Activated naive CD4-positive, alpha-beta T cell treated with anti-CD3 and anti-CD28 coated beads for 36 hours (primary cell): ENCODE measurements around the gene TMSB15B. TPM values are rescaled to one million over a fixed set of nuclear protein-coding genes. Genes with fewer than 3 reads are reported as not detected.
"Not testable (repeated sequence)": the region's sequence is repeated elsewhere in the genome, so short reads cannot be mapped to it uniquely, and the experiment has no call there.

Experiments used
- CTCF ChIA-PET: fragments of 350-600 bp; sonication (Branson Sonifier 250); formaldehyde crosslinking; loops from one replicate; lab custom pipeline; 2021; ENCODE audit warnings: antibody characterized with exemption; lab: Charles Lee
- DNase-seq: peaks from one replicate; pipeline ENCODE4 v3.0.0-alpha.2; 2020
- H3K27ac Mint-ChIP-seq: one replicate; pipeline ENCODE4 v1.8.0; 2021; ENCODE audit warnings: mild to moderate bottlenecking, mixed read lengths
- H3K27me3 Mint-ChIP-seq: one replicate; pipeline ENCODE4 v1.8.0; 2021; ENCODE audit warnings: low read depth, mixed read lengths
- H3K36me3 Mint-ChIP-seq: one replicate; pipeline ENCODE4 v1.8.0; 2021; ENCODE audit warnings: low read depth, mixed read lengths
- H3K4me1 Mint-ChIP-seq: one replicate; pipeline ENCODE4 v1.8.0; 2021; ENCODE audit warnings: low read depth, mixed read lengths
- H3K4me3 Mint-ChIP-seq: one replicate; pipeline ENCODE4 v1.8.0; 2021; ENCODE audit warnings: mild to moderate bottlenecking, moderate library complexity, mixed read lengths
- H3K9me3 Mint-ChIP-seq: one replicate; pipeline ENCODE4 v1.8.0; 2021; ENCODE audit warnings: mixed read lengths
- intact Hi-C: fragments of 100-400 bp; cut with micrococcal nuclease; formaldehyde crosslinking; loops from one replicate; pipeline ENCODE4 v1.15.1; 2023
- total RNA-seq, 2 experiments: library from RNA; stranded (reverse); gene quantifications; one replicate each; pipeline ENCODE4 v1.2.3, GENCODE V29; 2021

TMSB15B gene
- total RNA-seq = 1 to 10 TPM; 7.2 to 8.6 TPM

DNA sequence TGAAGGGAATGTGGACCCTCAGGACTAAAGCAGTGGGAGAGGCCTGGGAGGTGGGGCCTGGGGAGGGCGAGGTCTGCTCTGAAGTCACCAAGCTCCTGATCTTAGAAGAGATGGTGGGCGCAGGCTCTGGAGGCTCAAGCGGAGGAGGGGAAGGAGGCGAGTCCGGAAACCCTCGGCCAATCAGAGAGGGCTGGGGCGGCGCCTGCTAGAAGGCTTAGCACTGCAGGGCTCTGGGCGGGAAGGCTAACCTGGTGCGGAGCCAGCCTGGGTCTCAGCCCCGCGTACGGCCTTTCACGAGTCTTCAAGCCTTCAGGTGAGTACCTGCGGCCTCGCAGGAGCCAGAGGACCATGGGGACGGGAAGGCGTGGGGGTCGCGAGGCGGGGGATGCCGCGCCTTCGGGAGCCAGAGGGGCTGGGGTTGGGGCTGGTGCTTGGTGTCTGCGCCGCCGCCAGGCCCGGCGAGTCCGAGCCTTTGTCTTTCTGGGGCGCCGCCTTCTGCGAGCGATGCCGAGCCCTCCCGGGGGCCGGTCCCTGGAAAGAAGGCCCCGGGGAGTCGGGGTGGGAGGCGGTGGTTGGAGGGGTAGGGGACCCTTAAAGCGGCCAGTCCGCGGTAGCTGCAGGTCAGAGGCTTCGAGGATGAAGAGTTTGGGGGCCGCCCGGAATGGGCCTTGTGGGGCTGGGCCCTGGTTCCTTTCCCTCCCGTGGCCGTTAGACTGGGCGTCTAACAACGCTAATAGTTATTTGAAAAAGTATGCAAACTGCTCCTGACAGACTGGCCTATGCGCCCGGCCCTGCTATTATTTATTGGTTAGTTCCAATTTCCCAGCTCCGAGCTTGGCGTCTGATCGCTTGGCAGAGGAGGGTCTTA, at the start of gene TMSB15B:
Gene TMSB15B, plus strand, starts transcription at position 217 of the 868 bp plus-strand sequence.
- CTCF ChIA-PET, H3K27me3 Mint-ChIP-seq, H3K4me1 Mint-ChIP-seq, H3K27ac Mint-ChIP-seq, H3K9me3 Mint-ChIP-seq, H3K4me3 Mint-ChIP-seq, DNase-seq, H3K36me3 Mint-ChIP-seq, intact Hi-C loops: not testable (repeated sequence)

DNA sequence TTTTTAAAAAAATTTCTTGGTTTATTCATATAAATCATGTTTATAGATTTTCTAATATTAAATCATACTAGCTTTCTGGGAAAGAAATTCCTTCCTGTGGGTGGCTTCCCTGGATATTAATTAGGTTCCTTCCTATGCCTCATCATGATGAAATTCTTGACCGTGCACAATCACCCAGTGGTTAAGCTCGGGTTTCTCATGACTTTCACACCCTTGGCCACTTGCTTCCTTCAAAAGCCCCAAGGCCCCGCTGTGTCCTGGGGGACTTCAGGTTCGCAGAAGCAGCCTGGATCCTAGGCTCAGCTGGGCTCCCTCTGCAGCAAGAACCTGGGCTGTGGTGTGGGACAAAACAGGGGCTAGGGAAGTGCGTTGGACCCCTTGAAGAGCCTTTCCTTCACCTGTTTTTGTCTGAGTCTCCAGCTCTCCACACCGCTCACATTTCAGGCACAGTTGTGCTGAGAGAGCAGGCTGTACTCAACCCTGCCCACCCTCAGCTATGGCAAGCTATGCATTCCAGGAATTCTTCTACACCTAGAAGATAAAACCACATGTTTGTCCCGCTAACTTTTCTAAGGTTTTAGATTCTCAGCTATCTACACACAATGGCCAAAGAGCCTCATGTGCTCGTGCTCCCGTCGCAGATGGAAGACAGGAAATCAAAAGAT, 48.9 kb upstream of the TMSB15B start:
- no peak overlapping the region for H3K27ac Mint-ChIP-seq
- intact Hi-C loops = no loop called here

GRCh38 chrX:103918050-103918449, 44.4 kb upstream of the TMSB15B start:
- CTCF ChIA-PET = interaction anchor here (0.6 to 3.6 kb wide), 5 partner anchors 10 to 224 kb away, joined by 3 to 15 read pairs (median 4); no protein-coding TSS in a partner anchor
- peaks cover 12% of the 10 kb centered on the region for H3K4me1 Mint-ChIP-seq
- intact Hi-C loops = loop anchor here (1.0 to 5.0 kb wide), 6 partner anchors 14 to 289 kb away; partner anchors contain the start of genes SLC25A53, TCEAL1 and ZCCHC18
- H3K9me3 Mint-ChIP-seq = no peaks in the 10 kb centered on the region
- H3K36me3 Mint-ChIP-seq = peaks cover 8% of the 10 kb centered on the region
- H3K27me3 Mint-ChIP-seq = no peaks in the 10 kb centered on the region
- peak overlapping the region; percentile 90 for H3K27ac Mint-ChIP-seq
- peak overlapping the region; percentile 86 for H3K4me3 Mint-ChIP-seq
- peak; percentile 67 for DNase-seq

More for the DNA sequence above, 48.9 kb upstream of the TMSB15B start:
- H3K4me1 Mint-ChIP-seq = peaks cover 4% of the 10 kb centered on the region
- CTCF ChIA-PET = no interaction called here
- no peak overlapping the region for H3K4me3 Mint-ChIP-seq
- H3K36me3 Mint-ChIP-seq = peaks cover 2% of the 10 kb centered on the region
- no peaks in the 10 kb centered on the region for H3K9me3 Mint-ChIP-seq
- no peak for DNase-seq
- no peaks in the 10 kb centered on the region for H3K27me3 Mint-ChIP-seq

- peak overlapping the region; percentile 90 for H3K27ac Mint-ChIP-seq
- peaks cover 12% of the 10 kb centered on the region for H3K4me1 Mint-ChIP-seq
- CTCF ChIA-PET = interaction anchor here (0.9 to 3.6 kb wide), 4 partner anchors 9 to 22 kb away, joined by 3 to 15 read pairs (median 6); no protein-coding TSS in a partner anchor
- peaks cover 8% of the 10 kb centered on the region for H3K36me3 Mint-ChIP-seq
- peak; percentile 73 for DNase-seq
- intact Hi-C loops = loop anchor here (1.0 to 5.0 kb wide), 6 partner anchors 14 to 290 kb away; partner anchors contain the start of genes SLC25A53, TCEAL1 and ZCCHC18
- H3K9me3 Mint-ChIP-seq = no peaks in the 10 kb centered on the region
- H3K4me3 Mint-ChIP-seq = peak overlapping the region; percentile 86
- no peaks in the 10 kb centered on the region for H3K27me3 Mint-ChIP-seq
Observed at GRCh38 chrX:103918571-103919269, 43.7 kb upstream of the TMSB15B start.

- CTCF ChIA-PET = interaction anchor here (1.2 to 3.6 kb wide), 4 partner anchors 9 to 74 kb away, joined by 3 to 15 read pairs (median 7); no protein-coding TSS in a partner anchor
- H3K4me1 Mint-ChIP-seq = peaks cover 12% of the 10 kb centered on the region
Observed at GRCh38 chrX:103919270-103919637, 43.2 kb upstream of the TMSB15B start.

GRCh38 chrX:103920515-103920914, 41.9 kb upstream of the TMSB15B start:
- H3K27me3 Mint-ChIP-seq, DNase-seq, intact Hi-C loops, H3K9me3 Mint-ChIP-seq, H3K27ac Mint-ChIP-seq: not testable (repeated sequence)
- Mint-ChIP-seq H3K4me1 (peaks cover 12% of the 10 kb centered on the region), H3K4me3 (peak overlapping the region; percentile 21), H3K36me3 (peaks cover 12% of the 10 kb centered on the region)
- CTCF ChIA-PET = interaction anchor here (1.2 kb wide), 1 partner anchor 75 kb away, joined by 6 read pairs; no protein-coding TSS in a partner anchor

More at GRCh38 chrX:103919270-103919637, 43.2 kb upstream of the TMSB15B start:
- Mint-ChIP-seq H3K27ac (peak overlapping the region; percentile 90), H3K36me3 (peaks cover 9% of the 10 kb centered on the region), H3K9me3 (no peaks in the 10 kb centered on the region), H3K27me3 (no peaks in the 10 kb centered on the region), H3K4me3 (peak overlapping the region; percentile 86)
- intact Hi-C loops = loop anchor here (2.0 to 5.0 kb wide), 3 partner anchors 193 to 290 kb away; partner anchors contain the start of genes SLC25A53, TCEAL1 and ZCCHC18
- peak; percentile 51 for DNase-seq

DNA sequence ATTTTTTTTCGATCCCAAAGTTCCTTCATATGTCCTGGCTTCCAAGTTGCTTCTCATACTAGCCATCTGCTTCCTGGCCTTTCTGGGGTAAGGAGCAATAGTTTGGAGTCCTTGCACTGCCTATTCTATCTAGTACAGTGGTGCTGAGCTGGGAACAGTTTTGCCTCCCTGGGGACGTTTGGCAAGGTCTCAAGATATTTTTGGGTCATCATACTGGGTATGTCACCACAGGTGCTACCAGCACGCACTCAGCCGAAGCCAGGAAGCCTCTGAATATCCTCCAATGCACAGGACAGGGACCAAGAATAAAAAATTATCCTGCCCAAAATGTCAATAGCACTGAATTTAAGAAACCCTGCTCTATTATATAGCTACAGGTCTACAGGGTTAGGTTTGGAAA, 35.4 kb upstream of the TMSB15B start:
- Mint-ChIP-seq H3K4me3 (no peak overlapping the region), H3K36me3 (peaks cover 10% of the 10 kb centered on the region), H3K27ac (no peak overlapping the region), H3K9me3 (no peaks in the 10 kb centered on the region), H3K27me3 (no peaks in the 10 kb centered on the region), H3K4me1 (peaks cover 7% of the 10 kb centered on the region)
- no peak for DNase-seq
- CTCF ChIA-PET = no interaction called here
- intact Hi-C loops = no loop called here

- no peaks in the 10 kb centered on the region for H3K27me3 Mint-ChIP-seq
- CTCF ChIA-PET = interaction anchor here (1.7 kb wide), 1 partner anchor 9 kb away, joined by 3 read pairs; no protein-coding TSS in a partner anchor
- H3K27ac Mint-ChIP-seq = no peak overlapping the region
- no peak overlapping the region for H3K4me3 Mint-ChIP-seq
- peaks cover 7% of the 10 kb centered on the region for H3K36me3 Mint-ChIP-seq
- intact Hi-C loops = no loop called here
- H3K4me1 Mint-ChIP-seq = peaks cover 9% of the 10 kb centered on the region
- DNase-seq = no peak
- no peaks in the 10 kb centered on the region for H3K9me3 Mint-ChIP-seq
Observed at GRCh38 chrX:103927633-103928032, 34.8 kb upstream of the TMSB15B start.

GRCh38 chrX:103932133-103932532, 30.3 kb upstream of the TMSB15B start:
- CTCF ChIA-PET = interaction anchor here (0.9 to 3.0 kb wide), 3 partner anchors 8 to 84 kb away, joined by 3 to 15 read pairs (median 4); no protein-coding TSS in a partner anchor
- Mint-ChIP-seq H3K4me1 (peaks cover 8% of the 10 kb centered on the region), H3K27ac (no peak overlapping the region), H3K36me3 (peaks cover 7% of the 10 kb centered on the region), H3K9me3 (no peaks in the 10 kb centered on the region), H3K4me3 (no peak overlapping the region), H3K27me3 (no peaks in the 10 kb centered on the region)
- peak; percentile 9 for DNase-seq
- intact Hi-C loops = loop anchor here (1.0 to 5.0 kb wide), 2 partner anchors 14 to 95 kb away; no protein-coding TSS in a partner anchor

DNA sequence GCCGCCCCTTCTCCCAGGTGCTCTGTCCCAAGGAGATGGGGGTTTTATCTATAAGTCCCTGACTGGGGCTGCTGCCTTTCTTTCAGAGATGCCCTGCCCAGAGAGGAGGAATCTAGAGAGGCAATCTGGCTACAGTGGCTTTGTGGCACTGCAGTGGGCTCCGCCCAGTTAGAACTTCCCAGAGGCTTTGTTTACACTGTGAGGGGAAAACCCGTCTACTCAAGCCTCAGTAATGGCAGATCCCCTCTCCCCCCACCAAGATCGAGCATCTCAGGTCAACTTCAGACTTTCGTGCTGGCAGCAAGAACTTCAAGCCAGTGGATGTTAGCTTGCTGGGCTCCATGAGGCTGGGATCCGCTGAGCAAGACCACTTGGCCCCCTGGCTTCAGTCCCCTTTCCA, 22.2 kb upstream of the TMSB15B start:
- H3K9me3 Mint-ChIP-seq, intact Hi-C loops, H3K27me3 Mint-ChIP-seq, H3K27ac Mint-ChIP-seq, H3K4me3 Mint-ChIP-seq, H3K36me3 Mint-ChIP-seq: not testable (repeated sequence)
- H3K4me1 Mint-ChIP-seq = peaks cover 34% of the 10 kb centered on the region
- DNase-seq = peak; percentile 42
- CTCF ChIA-PET = interaction anchor here (0.9 to 2.0 kb wide), 3 partner anchors 8 to 95 kb away, joined by 3 to 8 read pairs (median 4); no protein-coding TSS in a partner anchor

- intact Hi-C loops = loop anchor here (1.0 kb wide), 2 partner anchors 23 to 96 kb away; no protein-coding TSS in a partner anchor
- Mint-ChIP-seq H3K27me3 (no peaks in the 10 kb centered on the region), H3K27ac (no peak overlapping the region), H3K4me3 (no peak overlapping the region), H3K4me1 (peaks cover 34% of the 10 kb centered on the region), H3K36me3 (no peaks in the 10 kb centered on the region), H3K9me3 (no peaks in the 10 kb centered on the region)
- DNase-seq = peak; percentile 5
- CTCF ChIA-PET = interaction anchor here (0.9 to 2.0 kb wide), 3 partner anchors 9 to 96 kb away, joined by 3 to 8 read pairs (median 4); no protein-coding TSS in a partner anchor
Observed at GRCh38 chrX:103941201-103941975, 21.0 kb upstream of the TMSB15B start.
